Panc1 (cell line): Measurements from ENCODE around the gene IQSEC1. TPM values are rescaled to one million over a fixed set of nuclear protein-coding genes. Genes with fewer than 3 reads are reported as not detected.

Experiments
- ATAC-seq: fragments of 200-7000 bp; cut with Tn5 transposase; 2 replicates; pipeline ENCODE4 v1.9.1; 2020; ENCODE audit warnings: mild to moderate bottlenecking, moderate library complexity
- BruUV-seq: library from RNA; stranded (reverse); fragments of 400-500 nt; replicated peaks from 2 replicates; lab custom pipeline; 2021; lab: Mats Ljungman, UMichigan
- CTCF ChIA-PET: fragments of 300-600 bp; sonication (Branson Sonifier 250); formaldehyde crosslinking; loops from one replicate; lab custom pipeline; 2022; ENCODE audit warnings: antibody characterized with exemption; lab: Charles Lee
- POLR2A ChIA-PET: fragments of 300-600 bp; sonication (Branson Sonifier 250); formaldehyde crosslinking; loops from one replicate; lab custom pipeline; 2022; ENCODE audit warnings: antibody characterized with exemption; lab: Charles Lee
- DNase-seq: peaks from one replicate; pipeline ENCODE4 v3.0.0-alpha.2; 2010; ENCODE audit warnings: low read depth, low spot score
- H3K27ac ChIP-seq: 2 replicates; pipeline ENCODE4 v1.5.1; 2011; ENCODE audit warnings: mild to moderate bottlenecking, low read length, inconsistent platforms
- H3K27me3 ChIP-seq: fragments of 200-500 bp; sonication (Bioruptor generic); 2 replicates; pipeline ENCODE4 v1.6.0; 2014; ENCODE audit warnings: low read length, inconsistent platforms; ENCODE audit not compliant: control insufficient read depth, insufficient read depth
- H3K36me3 ChIP-seq: fragments of 200-500 bp; sonication (Bioruptor generic); 2 replicates; pipeline ENCODE4 v1.5.1; 2014; ENCODE audit warnings: inconsistent platforms, mild to moderate bottlenecking, low read length, moderate library complexity; ENCODE audit not compliant: control insufficient read depth, insufficient read depth
- H3K4me1 ChIP-seq: 2 replicates; pipeline ENCODE4 v1.5.1; 2011; ENCODE audit warnings: inconsistent platforms, mild to moderate bottlenecking, low read length, moderate library complexity; ENCODE audit not compliant: control insufficient read depth, insufficient read depth
- H3K4me3 ChIP-seq, 2 experiments: 2 replicates each; pipeline ENCODE4 v1.5.1; 2011 to 2012; ENCODE audit warnings: low read depth in 2 of 2, low read length in 2 of 2, mild to moderate bottlenecking in 2 of 2, inconsistent platforms in 1 of 2, moderate library complexity in 1 of 2
- H3K9me3 ChIP-seq: fragments of 200-500 bp; sonication (Bioruptor generic); 2 replicates; pipeline ENCODE4 v1.5.1; 2014; ENCODE audit warnings: low read depth, mild to moderate bottlenecking, inconsistent platforms, low read length, moderate library complexity; ENCODE audit not compliant: control insufficient read depth, insufficient read depth
- POLR2AphosphoS5 ChIP-seq: IDR thresholded peaks from 2 replicates; pipeline ENCODE4 v1.6.1; 2012; ENCODE audit warnings: mild to moderate bottlenecking, low read depth, low read length, moderate library complexity
- SIN3A ChIP-seq: IDR thresholded peaks from 2 replicates; pipeline ENCODE4 v1.6.1; 2012; ENCODE audit warnings: low read depth, mild to moderate bottlenecking, low read length, moderate library complexity, borderline replicate concordance; ENCODE audit not compliant: insufficient read depth
- TCF7L2 ChIP-seq: IDR thresholded peaks from 2 replicates; pipeline ENCODE4 v1.6.1; 2011; ENCODE audit warnings: mild to moderate bottlenecking, low read depth, low read length, inconsistent platforms
- in situ Hi-C: cut with HindIII; loops from 2 replicates; pipeline ENCODE4 v1.10.0; 2016; ENCODE audit warnings: low sequenced_read_pairs, low pct_unique_long_range_greater_than_20kb
- intact Hi-C: fragments of 100-400 bp; cut with micrococcal nuclease; formaldehyde crosslinking; loops from one replicate; pipeline ENCODE4 v1.10.0; 2022; ENCODE audit not compliant: unreplicated experiment
- total RNA-seq: library from RNA; stranded (reverse); gene quantifications from one replicate; pipeline ENCODE4 v1.2.1, GENCODE V29; 2021; ENCODE audit not compliant: unreplicated experiment
- TF ChIP-seq, protein P1 (sequence below), 2 experiments: IDR thresholded peaks; 2 replicates each; pipeline ENCODE4 v1.6.1; 2011 to 2012; ENCODE audit warnings: low read depth in 2 of 2, control low read depth in 1 of 2, low read length in 1 of 2, mild to moderate bottlenecking in 1 of 2, moderate library complexity in 1 of 2; ENCODE audit not compliant: insufficient read depth in 1 of 2
- TF ChIP-seq, protein P2 (sequence below): fragments of 450-650 bp; IDR thresholded peaks from 2 replicates; pipeline ENCODE4 v1.5.1; 2017; ENCODE audit warnings: mild to moderate bottlenecking

Gene IQSEC1
- total RNA-seq, 1 experiment from 2014 or later: 28.4 TPM

DNA sequence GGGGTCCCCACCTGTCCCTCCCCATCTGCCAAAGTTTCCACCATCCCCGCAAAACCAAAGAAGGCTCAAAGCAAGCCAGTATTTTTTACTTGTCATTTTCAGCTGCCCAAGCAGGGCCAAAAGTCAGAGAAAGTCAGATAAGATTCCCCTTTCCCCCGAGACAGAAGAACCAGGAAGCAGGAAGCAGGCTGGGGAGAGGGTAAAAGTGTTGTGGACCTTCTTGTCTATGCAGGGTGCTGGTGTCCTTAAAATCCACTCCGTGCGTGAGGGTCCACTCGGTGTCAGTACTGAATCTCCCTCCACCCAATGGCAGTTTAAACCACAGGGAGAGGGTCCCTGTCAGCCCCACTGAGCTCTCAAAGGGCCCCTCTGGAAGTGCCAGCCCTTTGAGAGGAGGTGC lies 211.6 kb downstream of the IQSEC1 start:
- BruUV-seq: no TSS peak
- in situ Hi-C loops: no loop called here
- CTCF ChIA-PET: no interaction called here
- no peak overlapping the region for H3K4me3 ChIP-seq
- no peaks in the 10 kb centered on the region for H3K9me3 ChIP-seq
- H3K27ac ChIP-seq: no peak overlapping the region
- TF ChIP-seq SIN3A: no peak
- TF ChIP-seq, protein P1, sequence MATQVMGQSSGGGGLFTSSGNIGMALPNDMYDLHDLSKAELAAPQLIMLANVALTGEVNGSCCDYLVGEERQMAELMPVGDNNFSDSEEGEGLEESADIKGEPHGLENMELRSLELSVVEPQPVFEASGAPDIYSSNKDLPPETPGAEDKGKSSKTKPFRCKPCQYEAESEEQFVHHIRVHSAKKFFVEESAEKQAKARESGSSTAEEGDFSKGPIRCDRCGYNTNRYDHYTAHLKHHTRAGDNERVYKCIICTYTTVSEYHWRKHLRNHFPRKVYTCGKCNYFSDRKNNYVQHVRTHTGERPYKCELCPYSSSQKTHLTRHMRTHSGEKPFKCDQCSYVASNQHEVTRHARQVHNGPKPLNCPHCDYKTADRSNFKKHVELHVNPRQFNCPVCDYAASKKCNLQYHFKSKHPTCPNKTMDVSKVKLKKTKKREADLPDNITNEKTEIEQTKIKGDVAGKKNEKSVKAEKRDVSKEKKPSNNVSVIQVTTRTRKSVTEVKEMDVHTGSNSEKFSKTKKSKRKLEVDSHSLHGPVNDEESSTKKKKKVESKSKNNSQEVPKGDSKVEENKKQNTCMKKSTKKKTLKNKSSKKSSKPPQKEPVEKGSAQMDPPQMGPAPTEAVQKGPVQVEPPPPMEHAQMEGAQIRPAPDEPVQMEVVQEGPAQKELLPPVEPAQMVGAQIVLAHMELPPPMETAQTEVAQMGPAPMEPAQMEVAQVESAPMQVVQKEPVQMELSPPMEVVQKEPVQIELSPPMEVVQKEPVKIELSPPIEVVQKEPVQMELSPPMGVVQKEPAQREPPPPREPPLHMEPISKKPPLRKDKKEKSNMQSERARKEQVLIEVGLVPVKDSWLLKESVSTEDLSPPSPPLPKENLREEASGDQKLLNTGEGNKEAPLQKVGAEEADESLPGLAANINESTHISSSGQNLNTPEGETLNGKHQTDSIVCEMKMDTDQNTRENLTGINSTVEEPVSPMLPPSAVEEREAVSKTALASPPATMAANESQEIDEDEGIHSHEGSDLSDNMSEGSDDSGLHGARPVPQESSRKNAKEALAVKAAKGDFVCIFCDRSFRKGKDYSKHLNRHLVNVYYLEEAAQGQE (IDR thresholded peaks at IDR 0.05; ENCODE audit: insufficient read depth in 1 of 2, low read depth in 2 of 2, low read length in 1 of 2): no peak
- TF ChIP-seq, protein P2, sequence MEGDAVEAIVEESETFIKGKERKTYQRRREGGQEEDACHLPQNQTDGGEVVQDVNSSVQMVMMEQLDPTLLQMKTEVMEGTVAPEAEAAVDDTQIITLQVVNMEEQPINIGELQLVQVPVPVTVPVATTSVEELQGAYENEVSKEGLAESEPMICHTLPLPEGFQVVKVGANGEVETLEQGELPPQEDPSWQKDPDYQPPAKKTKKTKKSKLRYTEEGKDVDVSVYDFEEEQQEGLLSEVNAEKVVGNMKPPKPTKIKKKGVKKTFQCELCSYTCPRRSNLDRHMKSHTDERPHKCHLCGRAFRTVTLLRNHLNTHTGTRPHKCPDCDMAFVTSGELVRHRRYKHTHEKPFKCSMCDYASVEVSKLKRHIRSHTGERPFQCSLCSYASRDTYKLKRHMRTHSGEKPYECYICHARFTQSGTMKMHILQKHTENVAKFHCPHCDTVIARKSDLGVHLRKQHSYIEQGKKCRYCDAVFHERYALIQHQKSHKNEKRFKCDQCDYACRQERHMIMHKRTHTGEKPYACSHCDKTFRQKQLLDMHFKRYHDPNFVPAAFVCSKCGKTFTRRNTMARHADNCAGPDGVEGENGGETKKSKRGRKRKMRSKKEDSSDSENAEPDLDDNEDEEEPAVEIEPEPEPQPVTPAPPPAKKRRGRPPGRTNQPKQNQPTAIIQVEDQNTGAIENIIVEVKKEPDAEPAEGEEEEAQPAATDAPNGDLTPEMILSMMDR: no peak
- TF ChIP-seq TCF7L2: no peak
- TF ChIP-seq POLR2AphosphoS5: no peak
- no peaks in the 10 kb centered on the region for H3K27me3 ChIP-seq
- POLR2A ChIA-PET: no interaction called here
- DNase-seq (no peak), ATAC-seq (no peak)
- no peaks in the 10 kb centered on the region for H3K4me1 ChIP-seq
- H3K36me3 ChIP-seq: no peaks in the 10 kb centered on the region
- intact Hi-C loops: loop anchor here (10.0 kb wide), 1 partner anchor 133 kb away; no protein-coding TSS in a partner anchor

DNA sequence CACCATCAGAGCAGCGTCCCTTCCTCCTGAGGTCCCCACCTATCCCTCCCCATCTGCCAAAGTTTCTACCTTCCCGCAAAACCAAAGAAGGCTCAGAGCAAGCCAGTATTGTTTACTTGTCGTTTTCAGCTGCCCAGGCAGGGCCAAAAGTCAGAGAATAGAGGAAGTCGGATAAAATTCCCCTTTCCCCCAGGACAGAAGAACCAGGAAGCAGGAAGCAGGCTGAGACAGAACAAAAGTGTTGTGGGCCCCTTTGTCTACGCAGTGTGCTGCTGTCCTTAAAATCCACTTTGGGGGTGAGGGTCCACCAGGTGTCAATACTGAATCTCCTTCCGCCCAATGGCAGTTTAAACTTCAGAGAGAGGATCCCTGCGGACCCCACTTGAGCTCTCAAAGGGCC lies 213.4 kb downstream of the IQSEC1 start:
- no peak overlapping the region for H3K4me3 ChIP-seq
- no peak for TF ChIP-seq TCF7L2
- no peak for TF ChIP-seq POLR2AphosphoS5
- TF ChIP-seq, protein P1 (IDR thresholded peaks at IDR 0.05; ENCODE audit: insufficient read depth in 1 of 2, low read depth in 2 of 2, low read length in 1 of 2): no peak
- TF ChIP-seq SIN3A: no peak
- TF ChIP-seq, protein P2: no peak
- ChIA-PET POLR2A (no interaction called here), CTCF (no interaction called here)
- no peaks in the 10 kb centered on the region for H3K27me3 ChIP-seq
- DNase-seq (no peak), ATAC-seq (no peak)
- H3K4me1 ChIP-seq: no peaks in the 10 kb centered on the region
- no peaks in the 10 kb centered on the region for H3K9me3 ChIP-seq
- no TSS peak for BruUV-seq
- in situ Hi-C loops: no loop called here
- no peak overlapping the region for H3K27ac ChIP-seq
- intact Hi-C loops: loop anchor here (10.0 kb wide), 1 partner anchor 135 kb away; no protein-coding TSS in a partner anchor
- no peaks in the 10 kb centered on the region for H3K36me3 ChIP-seq
